ENCODE results near the gene STRIP1. TPM values are rescaled to one million over a fixed set of nuclear protein-coding genes. Genes with fewer than 3 reads are reported as not detected.

Gene STRIP1
- total RNA-seq, 1 donor from 2014 or later, result 34.9 TPM

DNA sequence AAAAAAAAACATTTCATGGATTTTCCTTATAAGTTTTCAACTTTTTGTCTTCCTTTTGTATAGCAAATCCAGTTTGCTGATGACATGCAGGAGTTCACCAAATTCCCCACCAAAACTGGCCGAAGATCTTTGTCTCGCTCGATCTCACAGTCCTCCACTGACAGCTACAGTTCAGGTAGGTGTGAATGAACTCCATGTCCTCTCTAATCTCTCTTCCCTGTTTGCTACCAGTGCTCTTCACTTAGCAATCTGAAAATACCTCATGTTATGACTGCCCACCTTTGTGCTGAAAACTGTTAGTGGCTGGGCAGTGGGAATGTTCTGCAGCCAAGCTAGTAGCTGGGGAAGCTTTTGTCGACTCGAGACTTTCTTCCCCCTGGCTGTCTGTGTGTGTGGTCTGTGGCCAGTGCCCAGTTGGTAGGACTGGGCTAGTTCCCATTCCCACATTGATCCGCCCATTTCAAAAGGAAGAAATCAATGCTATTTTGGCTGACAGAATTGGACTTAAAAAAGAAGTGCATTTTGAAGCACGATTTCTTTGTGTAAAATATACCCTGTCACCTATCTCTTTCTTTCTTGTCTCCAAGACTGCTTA, 25.4 kb upstream of the STRIP1 start:
- intact Hi-C loops (cut with micrococcal nuclease), result no loop called here

DNA sequence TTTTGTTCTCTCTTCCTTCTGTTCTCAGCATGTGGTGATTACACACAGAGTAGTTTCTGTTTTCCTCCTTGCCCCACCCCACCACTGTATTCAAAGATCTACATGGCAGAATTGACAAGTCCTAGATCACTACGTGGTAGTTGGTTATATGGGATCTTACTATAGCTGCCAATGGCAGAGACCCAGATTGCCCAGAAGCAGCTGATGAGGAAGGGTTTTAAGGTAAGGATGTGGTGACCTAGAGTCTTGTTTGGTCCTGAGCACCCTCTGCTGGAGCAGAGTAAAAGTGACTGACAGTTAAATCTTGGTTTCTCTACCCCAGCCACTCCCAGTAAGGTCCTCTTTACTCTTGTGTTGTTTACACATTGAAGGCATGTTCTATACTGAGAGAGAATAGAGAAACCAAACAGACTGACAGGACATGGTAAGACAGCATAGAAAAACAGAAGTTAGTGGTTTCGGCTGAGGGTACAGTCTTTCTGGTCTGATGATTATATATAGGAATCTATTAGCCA, 22.8 kb upstream of the STRIP1 start:
- intact Hi-C loops (cut with micrococcal nuclease), result loop anchor here (1.0 to 2.0 kb wide), 3 partner anchors 27 to 371 kb away; partner anchors contain the start of gene AHCYL1

DNA sequence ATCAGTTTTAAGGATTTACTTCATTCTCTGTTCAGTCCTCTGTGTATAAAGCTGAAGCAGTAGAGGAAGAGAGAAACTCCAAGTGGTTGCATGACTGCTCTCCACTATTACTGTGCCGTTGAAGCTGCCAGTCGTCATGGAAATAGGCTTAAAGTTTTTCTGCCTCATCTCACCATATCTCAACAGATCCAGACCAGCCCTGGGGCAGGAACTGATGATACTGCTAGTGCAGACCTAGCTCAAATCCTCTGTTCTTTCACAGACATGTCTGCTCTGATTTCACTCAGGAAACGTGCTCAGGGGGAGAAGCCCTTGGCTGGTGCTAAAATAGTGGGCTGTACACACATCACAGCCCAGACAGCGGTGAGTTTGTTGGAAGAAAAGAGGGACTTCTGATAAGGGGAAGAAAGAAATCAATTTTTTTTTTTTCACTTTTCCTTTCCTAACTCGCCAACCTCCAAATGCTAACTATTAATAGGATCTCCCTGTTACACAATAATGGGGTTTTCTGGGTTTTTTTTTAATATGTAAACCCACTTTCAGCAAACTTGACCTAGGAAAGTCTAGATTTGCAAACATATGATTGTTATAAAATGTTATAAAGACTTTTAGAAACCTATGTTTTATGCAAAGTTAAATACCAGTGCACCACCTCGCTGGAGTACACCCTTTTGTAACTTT, 22.2 kb upstream of the STRIP1 start:
- intact Hi-C loops (cut with micrococcal nuclease), result no loop called here

DNA sequence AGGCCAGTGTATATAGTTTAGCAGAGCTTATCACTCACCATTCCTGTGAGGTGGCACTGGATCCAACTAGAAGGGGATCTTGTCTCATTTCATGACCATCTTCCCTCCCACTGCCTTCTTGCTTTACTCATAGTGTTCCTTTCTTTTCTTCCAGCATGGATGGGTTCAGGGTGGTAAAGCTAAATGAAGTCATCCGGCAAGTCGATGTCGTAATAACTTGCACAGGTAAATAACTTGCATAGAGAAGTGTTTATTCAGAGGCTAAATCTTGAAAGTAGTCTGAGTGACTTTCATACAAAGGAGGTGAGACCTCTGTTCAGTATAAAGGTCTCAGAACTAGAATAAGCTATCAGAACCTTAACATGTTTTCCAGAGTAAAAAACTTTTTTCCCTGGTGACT, 16.6 kb upstream of the STRIP1 start:
- intact Hi-C loops (cut with micrococcal nuclease), result no loop called here

DNA sequence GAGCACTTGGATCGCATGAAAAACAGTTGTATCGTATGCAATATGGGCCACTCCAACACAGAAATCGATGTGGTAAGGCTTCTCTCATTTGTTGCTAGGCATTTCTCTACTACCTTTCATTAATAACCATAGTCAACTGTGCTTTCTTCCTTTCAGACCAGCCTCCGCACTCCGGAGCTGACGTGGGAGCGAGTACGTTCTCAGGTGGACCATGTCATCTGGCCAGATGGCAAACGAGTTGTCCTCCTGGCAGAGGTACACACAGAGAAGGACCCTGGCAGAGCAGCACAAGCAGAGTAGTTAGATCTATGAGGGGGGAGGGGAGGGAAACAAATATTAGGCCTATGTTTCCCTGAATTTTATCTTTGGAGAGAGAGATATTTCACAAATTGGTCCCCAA, 16.0 kb upstream of the STRIP1 start:
- intact Hi-C loops (cut with micrococcal nuclease), result no loop called here

DNA sequence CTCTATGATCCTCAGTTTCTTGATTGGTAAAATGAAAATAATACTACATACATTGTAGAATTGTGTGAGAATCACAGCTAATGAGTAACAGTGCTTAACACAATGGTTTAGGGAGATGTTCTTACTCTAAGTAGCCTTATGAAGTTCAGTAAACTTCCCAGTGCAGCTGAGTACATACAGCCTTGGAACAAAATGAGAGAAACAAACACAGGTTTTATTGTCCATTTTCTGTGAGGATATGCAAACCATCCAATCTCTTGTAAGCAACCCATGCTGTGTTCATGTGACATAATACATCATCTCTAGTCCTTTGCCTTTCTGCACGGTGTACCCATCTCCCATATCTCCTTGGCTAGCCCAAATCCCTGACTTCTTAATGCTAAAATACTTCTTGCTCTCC, 14.7 kb upstream of the STRIP1 start:
- intact Hi-C loops (cut with micrococcal nuclease), result no loop called here

DNA sequence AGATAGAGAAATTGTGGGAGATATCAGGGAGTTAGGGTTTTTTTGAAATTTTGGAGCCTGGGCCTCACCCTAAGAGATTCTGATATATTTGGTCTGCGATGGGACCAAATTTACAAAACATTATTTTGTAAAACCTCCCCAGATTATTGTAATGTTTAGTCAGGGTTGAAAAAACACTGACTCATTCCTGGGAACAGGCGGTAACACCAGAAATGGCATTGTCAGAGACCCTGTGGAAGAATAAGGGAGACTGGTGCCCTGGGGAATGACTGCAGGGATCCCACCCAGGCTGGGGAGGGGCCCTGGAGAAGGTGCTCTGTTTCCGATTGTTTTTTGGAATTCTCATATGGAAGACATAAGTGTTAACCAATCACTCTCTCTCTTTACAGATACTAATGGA, 13.1 kb upstream of the STRIP1 start:
- intact Hi-C loops (cut with micrococcal nuclease), result no loop called here

DNA sequence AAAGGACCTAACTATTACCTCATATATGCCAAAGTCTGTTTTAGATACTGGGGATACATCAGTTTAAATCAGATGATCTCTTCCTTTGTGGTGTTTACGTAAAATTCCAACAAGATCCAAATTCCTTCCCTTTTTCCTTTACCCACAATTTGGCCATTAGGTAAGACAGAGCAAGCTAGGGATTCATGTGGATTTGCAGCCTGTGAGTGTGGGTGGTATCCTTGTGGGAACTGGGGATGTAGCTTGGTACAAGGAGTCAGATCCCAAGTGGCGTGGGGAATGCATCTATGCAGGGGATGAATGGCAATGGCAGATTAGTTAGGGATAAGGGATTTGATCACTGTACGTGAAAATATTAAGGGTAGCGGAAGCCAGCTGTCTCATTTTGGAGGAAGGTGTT, 9.8 kb upstream of the STRIP1 start:
- intact Hi-C loops (cut with micrococcal nuclease), result no loop called here

DNA sequence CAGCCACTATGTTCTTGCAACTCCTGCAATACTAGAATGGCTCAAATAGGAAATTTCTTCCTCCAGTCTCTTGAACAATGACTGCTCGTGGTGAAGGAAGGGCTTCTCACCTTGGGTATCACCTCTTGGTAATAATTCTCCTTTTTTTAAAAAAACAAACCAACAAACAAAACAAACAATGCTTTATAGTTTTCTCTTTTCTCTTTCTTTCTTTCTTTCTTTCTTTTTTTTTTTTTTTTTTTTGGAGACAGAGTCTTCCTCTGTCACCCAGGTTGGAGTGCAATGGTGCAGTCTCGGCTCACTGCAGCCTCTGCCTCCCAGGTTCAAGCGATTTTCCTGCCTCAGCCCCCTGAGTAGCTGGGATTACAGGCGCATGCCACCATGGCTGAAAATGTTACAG, 3.7 kb upstream of the STRIP1 start:
- intact Hi-C loops (cut with micrococcal nuclease), result loop anchor here (5.0 kb wide), 1 partner anchor 123 kb away; no protein-coding TSS in a partner anchor

DNA sequence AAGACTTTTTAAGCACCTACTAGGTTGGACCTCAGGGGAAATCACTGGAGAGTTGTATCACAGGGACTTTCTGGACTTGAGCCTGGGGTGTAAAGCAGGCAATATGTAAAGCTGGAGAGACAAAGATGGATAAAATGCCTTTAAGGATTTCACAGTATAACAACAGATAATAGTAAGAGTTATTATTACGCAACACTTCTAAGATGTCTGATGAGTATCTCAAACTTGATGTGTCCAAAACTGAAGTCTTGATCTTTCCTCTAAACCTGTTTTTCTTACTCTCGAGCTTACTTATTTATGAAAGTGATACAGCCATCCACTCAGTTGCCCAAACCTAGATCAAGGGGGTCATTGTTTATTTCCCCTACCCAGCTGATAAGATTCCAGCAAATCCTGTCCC, 2.1 kb upstream of the STRIP1 start:
- intact Hi-C loops (cut with micrococcal nuclease), result loop anchor here (5.0 kb wide), 1 partner anchor 125 kb away; no protein-coding TSS in a partner anchor

DNA sequence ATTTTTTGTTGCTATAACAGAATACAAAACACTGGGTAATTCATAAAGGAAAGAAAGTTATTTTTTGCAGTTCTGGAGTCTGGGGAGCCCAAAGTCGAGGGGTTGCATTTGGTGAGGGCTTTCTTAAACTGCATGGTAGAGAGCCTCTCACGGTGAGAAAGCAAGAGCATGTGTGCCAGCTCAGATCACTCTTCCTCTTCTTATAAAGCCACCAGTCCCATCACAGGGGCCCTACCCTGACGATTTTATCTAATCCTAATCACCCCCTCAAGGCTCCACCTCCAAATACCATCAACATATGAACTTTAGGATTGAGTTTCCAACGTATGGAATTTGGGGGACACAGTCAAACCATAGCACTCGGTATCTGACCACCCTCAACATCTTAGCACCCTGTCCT, 1.0 kb upstream of the STRIP1 start:
- intact Hi-C loops (cut with micrococcal nuclease), result loop anchor here (5.0 kb wide), 1 partner anchor 126 kb away; no protein-coding TSS in a partner anchor

DNA sequence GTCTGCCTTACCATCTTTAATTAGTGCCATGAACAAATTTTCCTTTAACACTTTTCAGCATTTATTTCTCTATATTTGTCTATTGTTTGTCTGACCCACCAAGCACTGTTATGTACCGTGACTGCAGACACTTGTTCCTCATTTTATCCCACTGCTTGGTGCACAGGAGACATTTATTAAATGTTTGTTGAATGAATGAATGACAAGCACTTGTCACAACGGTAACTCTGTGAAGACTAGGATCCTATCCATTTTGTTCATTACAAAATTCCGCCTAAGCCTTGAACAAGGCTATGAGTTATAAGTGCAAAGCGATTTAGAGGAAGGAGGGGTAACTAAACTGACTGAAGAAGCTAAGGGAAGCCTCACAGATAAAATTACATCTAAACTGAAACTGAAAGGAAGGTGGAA, 379 bp upstream of the STRIP1 start:
- intact Hi-C loops (cut with micrococcal nuclease), result loop anchor here (1.0 to 5.0 kb wide), 6 partner anchors 49 to 608 kb away; partner anchors contain the start of genes AHCYL1, GNAI3, KCNC4 and PSMA5

DNA sequence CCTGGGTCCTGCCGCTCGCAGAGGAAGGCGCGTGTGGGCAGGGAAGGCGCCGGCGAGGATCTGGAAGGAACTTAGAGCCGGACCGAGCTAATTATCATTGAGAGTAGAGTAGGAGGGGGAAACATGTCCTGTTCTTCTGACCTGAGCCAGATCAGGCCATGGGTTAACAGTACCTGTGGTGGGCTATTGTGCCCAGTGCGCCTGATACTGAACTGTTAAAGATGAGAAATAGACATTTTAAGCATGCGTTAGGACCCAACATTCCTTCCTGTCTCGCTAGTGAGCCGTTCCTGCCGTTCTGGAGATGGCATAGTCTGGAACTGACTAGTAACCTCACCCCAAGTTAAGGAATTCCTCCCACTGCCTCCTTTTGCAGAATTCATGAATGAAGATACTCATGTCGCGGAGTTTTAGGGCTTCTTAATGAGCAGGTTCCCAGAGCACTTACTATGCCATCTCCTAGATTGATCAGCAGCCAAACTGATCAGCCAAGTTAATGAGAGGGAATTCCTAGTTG, 870 bp downstream of the STRIP1 start:
- intact Hi-C loops (cut with micrococcal nuclease), result loop anchor here (2.0 kb wide), 2 partner anchors 50 to 486 kb away; partner anchors contain the start of genes AHCYL1 and GNAI3

DNA sequence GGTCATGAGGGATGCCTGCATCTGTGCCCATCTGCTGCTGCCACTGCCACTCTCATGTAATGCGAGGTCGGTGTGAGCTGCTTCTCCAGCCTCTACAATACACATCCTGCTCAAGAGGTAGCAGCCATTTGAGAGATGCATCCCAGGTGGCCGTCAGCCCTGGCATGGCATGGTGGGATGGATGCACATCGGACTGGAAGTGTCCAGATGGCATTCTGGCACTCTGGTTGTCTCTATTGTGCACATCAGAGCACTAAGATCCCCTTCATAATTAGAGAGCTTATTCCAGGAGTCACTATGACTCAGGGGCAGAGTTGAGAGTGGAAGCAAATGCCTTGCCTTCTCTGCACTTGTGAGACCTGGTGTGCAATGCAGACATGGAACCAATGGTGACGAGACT, 3.8 kb downstream of the STRIP1 start:
- intact Hi-C loops (cut with micrococcal nuclease), result no loop called here

DNA sequence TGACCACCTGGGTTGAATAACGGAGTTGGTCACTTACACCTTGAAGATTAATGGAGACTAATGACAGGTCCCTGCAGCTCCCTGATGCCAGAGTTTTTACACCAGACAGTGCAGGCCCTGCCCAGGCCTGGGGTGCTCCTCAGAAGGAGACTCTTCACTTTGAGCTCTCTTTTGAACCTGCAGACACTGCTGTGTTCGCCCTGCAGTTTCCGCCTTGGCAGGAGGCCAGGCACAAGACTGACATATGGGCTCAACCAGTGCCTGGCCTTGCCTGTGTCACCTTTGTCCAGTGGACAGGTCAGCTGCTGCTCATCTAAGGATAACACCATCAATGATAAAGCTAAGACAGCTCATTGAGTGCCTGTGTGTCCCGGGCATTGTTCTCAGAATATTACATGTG, 5.2 kb downstream of the STRIP1 start:
- intact Hi-C loops (cut with micrococcal nuclease), result no loop called here

DNA sequence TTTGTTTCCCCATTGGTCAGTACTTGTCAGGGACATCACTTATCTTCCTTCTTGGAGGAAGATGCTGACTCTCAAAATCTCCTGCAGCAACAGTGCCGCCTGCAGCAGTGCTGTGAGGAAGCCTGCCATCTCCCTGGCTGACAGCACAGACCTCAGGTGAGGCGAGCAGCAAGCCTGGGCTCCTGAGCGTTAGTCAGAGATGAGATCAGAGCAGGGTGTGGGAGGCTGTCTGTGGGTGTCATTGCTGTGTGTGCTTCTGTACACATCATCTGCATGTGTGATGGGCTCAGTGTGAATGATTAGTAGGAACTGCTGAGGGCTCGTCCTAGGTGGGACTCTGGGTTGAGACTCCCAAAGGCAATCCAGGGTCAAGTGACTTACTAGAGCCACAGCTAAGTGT, 6.1 kb downstream of the STRIP1 start:
- intact Hi-C loops (cut with micrococcal nuclease), result no loop called here

DNA sequence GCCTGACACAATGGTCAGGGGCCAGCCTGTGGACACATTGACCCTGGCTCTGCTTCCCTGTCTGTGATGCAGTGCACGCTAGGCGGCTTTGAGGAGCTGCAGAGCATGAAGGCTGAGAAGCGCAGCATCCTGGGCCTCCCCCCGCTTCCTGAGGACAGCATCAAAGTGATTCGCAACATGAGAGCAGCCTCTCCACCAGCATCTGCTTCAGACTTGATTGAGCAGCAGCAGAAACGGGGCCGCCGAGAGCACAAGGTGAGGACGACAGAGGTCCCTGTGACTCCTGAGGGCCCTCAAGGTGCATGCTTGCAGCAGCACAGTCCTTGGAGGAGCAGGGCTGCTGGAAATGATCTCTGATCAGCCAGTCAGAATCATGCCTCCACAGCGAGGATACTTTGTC, 8.6 kb downstream of the STRIP1 start:
- intact Hi-C loops (cut with micrococcal nuclease), result no loop called here

DNA sequence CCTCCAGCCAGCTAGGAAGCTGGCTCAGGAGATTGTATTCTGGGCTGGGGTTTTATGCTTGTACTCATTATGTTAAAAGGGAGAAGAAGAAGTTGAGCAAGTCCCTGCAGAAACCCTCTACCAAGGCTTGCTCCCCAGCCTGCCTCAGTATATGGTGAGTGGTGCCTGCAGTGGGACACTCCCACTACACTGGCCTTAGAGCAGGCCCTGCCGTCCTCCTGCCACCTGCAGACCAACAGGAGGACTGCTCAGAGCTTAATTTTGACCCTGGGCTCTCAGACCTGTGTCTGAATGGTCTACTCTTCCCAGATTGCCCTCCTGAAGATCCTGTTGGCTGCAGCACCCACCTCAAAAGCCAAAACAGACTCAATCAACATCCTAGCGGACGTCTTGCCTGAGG, 13.0 kb downstream of the STRIP1 start:
- intact Hi-C loops (cut with micrococcal nuclease), result no loop called here

DNA sequence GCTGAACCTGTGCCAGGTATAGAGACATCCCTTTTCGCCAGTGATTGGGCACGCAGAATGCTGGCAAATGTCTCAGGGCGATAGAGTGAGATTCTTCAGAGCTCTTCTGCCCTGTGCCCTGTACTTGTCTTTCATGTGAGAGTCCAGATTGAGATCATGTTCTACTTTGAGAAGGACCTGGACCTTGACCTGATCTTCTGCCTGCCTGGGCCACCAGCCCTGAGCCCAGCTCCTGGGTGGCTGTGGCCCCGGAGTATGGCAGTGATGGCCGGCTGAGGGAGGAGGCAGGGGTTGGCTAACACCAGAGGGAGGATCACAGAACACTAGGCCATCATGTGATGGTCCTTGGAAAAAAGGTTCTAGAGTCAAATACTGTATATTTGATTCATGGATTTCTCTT, 13.8 kb downstream of the STRIP1 start:
- intact Hi-C loops (cut with micrococcal nuclease), result no loop called here

DNA sequence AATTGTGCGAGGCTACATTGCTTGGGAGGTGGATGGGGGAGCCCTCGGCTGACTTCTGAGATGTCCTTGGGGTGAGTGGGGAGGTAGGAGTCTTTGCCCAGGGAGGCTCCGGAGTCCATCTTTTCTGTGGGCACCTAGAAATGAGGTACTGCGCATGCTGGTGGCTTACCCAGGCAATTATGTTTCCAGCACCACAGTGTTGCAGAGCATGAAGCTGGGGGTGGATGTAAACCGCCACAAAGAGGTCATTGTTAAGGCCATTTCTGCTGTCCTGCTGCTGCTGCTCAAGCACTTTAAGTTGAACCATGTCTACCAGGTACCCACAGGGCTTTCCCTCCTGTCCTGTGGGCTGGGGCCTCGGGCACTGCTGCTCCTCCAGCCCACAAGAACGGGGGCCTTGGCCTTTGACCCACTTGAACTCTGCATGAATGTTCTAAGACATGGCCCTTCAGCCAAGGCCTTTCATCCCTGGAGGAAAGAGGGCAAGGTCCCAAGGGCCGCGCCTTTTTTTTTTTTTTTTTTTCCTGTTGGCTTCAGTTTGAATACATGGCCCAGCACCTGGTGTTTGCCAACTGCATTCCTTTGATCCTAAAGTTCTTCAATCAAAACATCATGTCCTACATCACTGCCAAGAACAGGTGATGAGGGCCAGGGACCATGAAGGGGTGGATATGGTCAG, 14.6 kb downstream of the STRIP1 start:
- intact Hi-C loops (cut with micrococcal nuclease), result no loop called here

DNA sequence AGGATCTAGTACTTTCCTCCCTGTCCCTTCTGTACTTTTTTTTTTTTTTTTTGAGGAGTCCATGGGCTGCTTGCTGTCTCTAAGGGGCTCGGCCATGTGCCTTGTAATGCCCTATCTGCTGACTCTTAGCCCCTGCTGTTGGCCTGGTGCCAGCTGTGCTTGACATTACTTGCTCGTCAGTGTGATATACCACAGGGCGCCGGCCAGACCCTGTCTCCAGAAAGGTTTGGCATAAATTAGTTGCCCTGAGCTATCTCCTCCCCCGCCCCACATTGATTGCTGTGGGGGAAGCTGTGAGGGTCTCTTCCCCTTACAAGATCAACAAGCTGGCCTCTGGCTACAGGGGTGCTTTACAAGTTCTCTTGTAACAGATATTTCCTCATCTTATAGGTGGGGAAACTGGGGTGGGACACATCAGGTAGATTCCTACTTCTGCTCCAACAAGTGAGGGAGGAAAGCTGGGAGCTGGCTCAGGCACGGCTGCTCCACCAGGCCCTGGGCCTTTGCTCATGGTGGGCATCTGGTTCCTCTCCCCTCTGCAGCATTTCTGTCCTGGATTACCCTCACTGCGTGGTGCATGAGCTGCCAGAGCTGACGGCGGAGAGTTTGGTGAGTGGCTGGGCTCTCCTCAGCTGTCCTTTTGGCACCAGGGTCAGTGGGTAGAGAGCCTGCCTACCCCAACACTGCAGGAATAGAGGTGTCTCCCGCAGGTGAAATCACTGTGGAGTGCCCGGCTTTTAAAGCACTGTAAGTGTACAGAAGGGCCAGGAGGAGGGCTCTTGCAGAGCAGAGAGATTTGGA, 15.6 kb downstream of the STRIP1 start:
- intact Hi-C loops (cut with micrococcal nuclease), result no loop called here
